ENCODE results near the gene PAIP2B.
"Not testable (repeated sequence)": the region's sequence is repeated elsewhere in the genome, so short reads cannot be mapped to it uniquely, and the experiment has no call there.

The PAIP2B gene

GRCh38 chr2:71244302-71244660 lies 17.4 kb upstream of the PAIP2B start:
- H3K9ac ChIP-seq (ENCODE audit: low read length in 2 of 2), result no peak overlapping the region
- H3K4me3 ChIP-seq (ENCODE audit: low read length in 2 of 2), result no peak overlapping the region
- no peaks in the 10 kb centered on the region for H3K27me3 ChIP-seq (ENCODE audit: control insufficient read depth in 1 of 2, insufficient read depth in 2 of 2, low read length in 2 of 2)
- H3K4me1 ChIP-seq (ENCODE audit: control insufficient read depth, insufficient read depth, low read length), result peaks cover 17% of the 10 kb centered on the region
- no peak overlapping the region for H3K27ac ChIP-seq (ENCODE audit: low read length)
- H3K36me3 ChIP-seq (ENCODE audit: control insufficient read depth in 2 of 2, insufficient read depth in 2 of 2, low read length in 2 of 2), result no peaks in the 10 kb centered on the region
- no peaks in the 10 kb centered on the region for H3K9me3 ChIP-seq (ENCODE audit: control insufficient read depth in 2 of 2, low read length in 2 of 2)

- Histone ChIP-seq H3K27ac (ENCODE audit: low read length) (no peak overlapping the region), H3K4me1 (ENCODE audit: control insufficient read depth, insufficient read depth, low read length) (peaks cover 17% of the 10 kb centered on the region), H3K9ac (ENCODE audit: low read length in 2 of 2) (no peak overlapping the region), H3K9me3 (ENCODE audit: control insufficient read depth in 2 of 2, low read length in 2 of 2) (no peaks in the 10 kb centered on the region), H3K27me3 (ENCODE audit: control insufficient read depth in 1 of 2, insufficient read depth in 2 of 2, low read length in 2 of 2) (no peaks in the 10 kb centered on the region), H3K36me3 (ENCODE audit: control insufficient read depth in 2 of 2, insufficient read depth in 2 of 2, low read length in 2 of 2) (no peaks in the 10 kb centered on the region), H3K4me3 (ENCODE audit: low read length in 2 of 2) (no peak overlapping the region)
Observed at GRCh38 chr2:71243634-71244301, 16.9 kb upstream of the PAIP2B start.

- Histone ChIP-seq H3K4me1 (ENCODE audit: control insufficient read depth, insufficient read depth, low read length) (peaks cover 17% of the 10 kb centered on the region), H3K9me3 (ENCODE audit: control insufficient read depth in 2 of 2, low read length in 2 of 2) (no peaks in the 10 kb centered on the region), H3K9ac (ENCODE audit: low read length in 2 of 2) (no peak overlapping the region), H3K27me3 (ENCODE audit: control insufficient read depth in 1 of 2, insufficient read depth in 2 of 2, low read length in 2 of 2) (no peaks in the 10 kb centered on the region), H3K36me3 (ENCODE audit: control insufficient read depth in 2 of 2, insufficient read depth in 2 of 2, low read length in 2 of 2) (no peaks in the 10 kb centered on the region), H3K27ac (ENCODE audit: low read length) (no peak overlapping the region), H3K4me3 (ENCODE audit: low read length in 2 of 2) (peak overlapping the region in 1 of 2 donors; percentile 22)
Observed at GRCh38 chr2:71240794-71241193, 13.9 kb upstream of the PAIP2B start.

GRCh38 chr2:71238089-71238488 lies 11.2 kb upstream of the PAIP2B start:
- no peaks in the 10 kb centered on the region for H3K27me3 ChIP-seq (ENCODE audit: control insufficient read depth in 1 of 2, insufficient read depth in 2 of 2, low read length in 2 of 2)
- H3K9me3 ChIP-seq (ENCODE audit: control insufficient read depth in 2 of 2, low read length in 2 of 2), result no peaks in the 10 kb centered on the region
- peaks cover 8% of the 10 kb centered on the region for H3K4me1 ChIP-seq (ENCODE audit: control insufficient read depth, insufficient read depth, low read length)
- H3K9ac ChIP-seq (ENCODE audit: low read length in 2 of 2), result no peak overlapping the region
- no peak overlapping the region for H3K27ac ChIP-seq (ENCODE audit: low read length)
- H3K4me3 ChIP-seq (ENCODE audit: low read length in 2 of 2), result no peak overlapping the region
- H3K36me3 ChIP-seq (ENCODE audit: control insufficient read depth in 2 of 2, insufficient read depth in 2 of 2, low read length in 2 of 2), result no peaks in the 10 kb centered on the region

GRCh38 chr2:71235930-71236587 lies 9.2 kb upstream of the PAIP2B start:
- no peak overlapping the region for H3K9ac ChIP-seq (ENCODE audit: low read length in 2 of 2)
- no peaks in the 10 kb centered on the region for H3K9me3 ChIP-seq (ENCODE audit: control insufficient read depth in 2 of 2, low read length in 2 of 2)
- no peak overlapping the region for H3K4me3 ChIP-seq (ENCODE audit: low read length in 2 of 2)
- H3K36me3 ChIP-seq (ENCODE audit: control insufficient read depth in 2 of 2, insufficient read depth in 2 of 2, low read length in 2 of 2), result no peaks in the 10 kb centered on the region
- no peaks in the 10 kb centered on the region for H3K27me3 ChIP-seq (ENCODE audit: control insufficient read depth in 1 of 2, insufficient read depth in 2 of 2, low read length in 2 of 2)
- no peak overlapping the region for H3K27ac ChIP-seq (ENCODE audit: low read length)
- peaks cover 6% of the 10 kb centered on the region for H3K4me1 ChIP-seq (ENCODE audit: control insufficient read depth, insufficient read depth, low read length)

- H3K27ac ChIP-seq (ENCODE audit: low read length); H3K4me1 ChIP-seq (ENCODE audit: control insufficient read depth, insufficient read depth, low read length): not testable (repeated sequence)
Observed at GRCh38 chr2:71233072-71233471, 6.2 kb upstream of the PAIP2B start.

GRCh38 chr2:71226096-71226964 lies 573 bp downstream of the PAIP2B start:
- Histone ChIP-seq H3K4me1 (ENCODE audit: control insufficient read depth, insufficient read depth, low read length) (peaks cover 9% of the 10 kb centered on the region), H3K9ac (ENCODE audit: low read length in 2 of 2) (peak overlapping the region; percentile 74 to 82), H3K27me3 (ENCODE audit: control insufficient read depth in 1 of 2, insufficient read depth in 2 of 2, low read length in 2 of 2) (no peaks in the 10 kb centered on the region), H3K36me3 (ENCODE audit: control insufficient read depth in 2 of 2, insufficient read depth in 2 of 2, low read length in 2 of 2) (no peaks in the 10 kb centered on the region), H3K27ac (ENCODE audit: low read length) (peak overlapping the region; percentile 53), H3K9me3 (ENCODE audit: control insufficient read depth in 2 of 2, low read length in 2 of 2) (no peaks in the 10 kb centered on the region), H3K4me3 (ENCODE audit: low read length in 2 of 2) (peak overlapping the region; percentile 93 to 97)

More at GRCh38 chr2:71233072-71233471, 6.2 kb upstream of the PAIP2B start:
- not testable (repeated sequence) for H3K9me3 ChIP-seq (ENCODE audit: control insufficient read depth in 2 of 2, low read length in 2 of 2); H3K9ac ChIP-seq (ENCODE audit: low read length in 2 of 2); H3K27me3 ChIP-seq (ENCODE audit: control insufficient read depth in 1 of 2, insufficient read depth in 2 of 2, low read length in 2 of 2); H3K36me3 ChIP-seq (ENCODE audit: control insufficient read depth in 2 of 2, insufficient read depth in 2 of 2, low read length in 2 of 2); H3K4me3 ChIP-seq (ENCODE audit: low read length in 2 of 2)

GRCh38 chr2:71224935-71225334 lies 2.0 kb downstream of the PAIP2B start:
- Histone ChIP-seq H3K9ac (ENCODE audit: low read length in 2 of 2) (no peak overlapping the region), H3K36me3 (ENCODE audit: control insufficient read depth in 2 of 2, insufficient read depth in 2 of 2, low read length in 2 of 2) (no peaks in the 10 kb centered on the region), H3K4me1 (ENCODE audit: control insufficient read depth, insufficient read depth, low read length) (peaks cover 9% of the 10 kb centered on the region), H3K27ac (ENCODE audit: low read length) (no peak overlapping the region), H3K4me3 (ENCODE audit: low read length in 2 of 2) (no peak overlapping the region), H3K9me3 (ENCODE audit: control insufficient read depth in 2 of 2, low read length in 2 of 2) (no peaks in the 10 kb centered on the region), H3K27me3 (ENCODE audit: control insufficient read depth in 1 of 2, insufficient read depth in 2 of 2, low read length in 2 of 2) (no peaks in the 10 kb centered on the region)

GRCh38 chr2:71224457-71224856 lies 2.4 kb downstream of the PAIP2B start:
- Histone ChIP-seq H3K4me1 (ENCODE audit: control insufficient read depth, insufficient read depth, low read length) (peaks cover 9% of the 10 kb centered on the region), H3K9me3 (ENCODE audit: control insufficient read depth in 2 of 2, low read length in 2 of 2) (no peaks in the 10 kb centered on the region), H3K4me3 (ENCODE audit: low read length in 2 of 2) (no peak overlapping the region), H3K27ac (ENCODE audit: low read length) (no peak overlapping the region), H3K27me3 (ENCODE audit: control insufficient read depth in 1 of 2, insufficient read depth in 2 of 2, low read length in 2 of 2) (no peaks in the 10 kb centered on the region), H3K36me3 (ENCODE audit: control insufficient read depth in 2 of 2, insufficient read depth in 2 of 2, low read length in 2 of 2) (no peaks in the 10 kb centered on the region), H3K9ac (ENCODE audit: low read length in 2 of 2) (no peak overlapping the region)

- no peak overlapping the region for H3K9ac ChIP-seq (ENCODE audit: low read length in 2 of 2)
- H3K36me3 ChIP-seq (ENCODE audit: control insufficient read depth in 2 of 2, insufficient read depth in 2 of 2, low read length in 2 of 2), result no peaks in the 10 kb centered on the region
- H3K4me3 ChIP-seq (ENCODE audit: low read length in 2 of 2), result no peak overlapping the region
Observed at GRCh38 chr2:71223767-71224333, 3.1 kb downstream of the PAIP2B start.

More at GRCh38 chr2:71223767-71224333, 3.1 kb downstream of the PAIP2B start:
- Histone ChIP-seq H3K27ac (ENCODE audit: low read length) (no peak overlapping the region), H3K4me1 (ENCODE audit: control insufficient read depth, insufficient read depth, low read length) (peaks cover 9% of the 10 kb centered on the region), H3K27me3 (ENCODE audit: control insufficient read depth in 1 of 2, insufficient read depth in 2 of 2, low read length in 2 of 2) (no peaks in the 10 kb centered on the region), H3K9me3 (ENCODE audit: control insufficient read depth in 2 of 2, low read length in 2 of 2) (no peaks in the 10 kb centered on the region)
